A673 (cell line): ENCODE data around the gene VPS41. TPM values are rescaled to one million over a fixed set of nuclear protein-coding genes. Genes with fewer than 3 reads are reported as not detected.

Source experiments
- BruUV-seq: library from RNA; stranded (reverse); fragments of 400-500 nt; replicated peaks from 2 replicates; lab custom pipeline; 2021; lab: Mats Ljungman, UMichigan
- CTCF ChIA-PET: fragments of 300-600 bp; sonication (Branson Sonifier 250); formaldehyde crosslinking; loops from one replicate; lab custom pipeline; 2022; ENCODE audit warnings: antibody characterized with exemption; lab: Charles Lee
- POLR2A ChIA-PET: fragments of 300-600 bp; sonication (Branson Sonifier 250); formaldehyde crosslinking; loops from one replicate; lab custom pipeline; 2022; ENCODE audit warnings: antibody characterized with exemption; ENCODE audit not compliant: low non-redundant PET; lab: Charles Lee
- DNase-seq: peaks from one replicate; pipeline ENCODE4 v3.0.0-alpha.2; 2015; ENCODE audit warnings: low spot score
- H3K27ac ChIP-seq: fragments of 200-600 bp; sonication (generic); 2 replicates; pipeline ENCODE4 v1.5.1; 2016; ENCODE audit warnings: mixed run types, low read depth, mild to moderate bottlenecking, mixed read lengths, antibody characterized with exemption, low read length; ENCODE audit not compliant: poor library complexity, severe bottlenecking
- H3K27me3 ChIP-seq: fragments of 200-600 bp; sonication (generic); replicated peaks from 2 replicates; pipeline ENCODE4 v1.6.1; 2017; ENCODE audit warnings: mixed run types, low read depth, mild to moderate bottlenecking, mixed read lengths, antibody characterized with exemption, low read length; ENCODE audit not compliant: insufficient read depth, poor library complexity
- H3K36me3 ChIP-seq: fragments of 200-600 bp; sonication (generic); 2 replicates; pipeline ENCODE4 v1.6.1; 2016; ENCODE audit warnings: mixed run types, mild to moderate bottlenecking, mixed read lengths, antibody characterized with exemption, low read length; ENCODE audit not compliant: insufficient read depth, poor library complexity, severe bottlenecking
- H3K4me1 ChIP-seq: fragments of 200-600 bp; sonication (generic); 2 replicates; pipeline ENCODE4 v1.6.1; 2017; ENCODE audit warnings: mixed run types, mild to moderate bottlenecking, mixed read lengths, antibody characterized with exemption, low read length; ENCODE audit not compliant: insufficient read depth, poor library complexity, severe bottlenecking
- H3K4me3 ChIP-seq: fragments of 200-600 bp; sonication (generic); 2 replicates; pipeline ENCODE4 v1.5.1; 2016; ENCODE audit warnings: low read depth, mixed run types, mild to moderate bottlenecking, mixed read lengths, low read length; ENCODE audit not compliant: poor library complexity, severe bottlenecking
- H3K9me3 ChIP-seq: fragments of 200-600 bp; sonication (generic); 2 replicates; pipeline ENCODE4 v1.6.1; 2016; ENCODE audit warnings: mixed run types, low read depth, mild to moderate bottlenecking, mixed read lengths, antibody characterized with exemption, low read length; ENCODE audit not compliant: poor library complexity, severe bottlenecking
- EZH2 ChIP-seq: fragments of 200-600 bp; sonication (generic); IDR thresholded peaks from 2 replicates; pipeline ENCODE4 v1.6.1; 2017; ENCODE audit warnings: borderline replicate concordance, low read depth, mild to moderate bottlenecking, mixed read lengths, antibody characterized with exemption, low read length; ENCODE audit not compliant: poor library complexity, severe bottlenecking
- intact Hi-C: fragments of 100-400 bp; cut with micrococcal nuclease; formaldehyde crosslinking; loops from one replicate; pipeline ENCODE4 v1.10.0; 2022; ENCODE audit not compliant: unreplicated experiment
- total RNA-seq: library from RNA; stranded (reverse); gene quantifications from 2 replicates; pipeline ENCODE4 v1.2.3, GENCODE V29; 2021
- TF ChIP-seq, protein P1 (sequence below): fragments of 300-800, 200-600 bp; sonication (generic); conservative IDR thresholded peaks from 2 replicates; pipeline ENCODE4 v1.5.1; 2017; ENCODE audit warnings: low read depth, mild to moderate bottlenecking, antibody characterized with exemption, low read length, moderate library complexity, mixed read lengths

The VPS41 gene
- total RNA-seq, 1 experiment from 2014 or later: 45.8 TPM

DNA sequence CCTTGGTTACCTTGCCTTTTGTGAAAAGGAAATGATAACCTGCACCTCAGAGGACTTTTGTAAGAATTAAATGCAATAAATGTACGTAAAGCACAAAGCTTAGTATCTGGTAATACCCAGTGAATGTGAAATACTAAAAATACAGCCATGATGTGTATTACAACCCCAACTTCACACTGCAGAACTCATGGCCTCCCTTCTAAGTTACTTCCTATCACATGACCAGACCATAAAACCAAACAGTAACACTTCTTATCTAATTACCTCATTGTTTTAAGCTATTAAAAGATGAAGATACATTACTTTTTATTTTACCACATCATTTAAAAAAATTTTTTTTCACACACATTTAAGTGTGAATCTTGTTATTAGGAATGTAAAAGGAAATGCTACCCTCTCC, 29.0 kb downstream of the VPS41 start:
- intact Hi-C loops: loop anchor here (10.0 kb wide), 1 partner anchor 55 kb away; no protein-coding TSS in a partner anchor
- H3K9me3 ChIP-seq: no peaks in the 10 kb centered on the region
- BruUV-seq: no TSS peak
- DNase-seq: no peak
- no peaks in the 10 kb centered on the region for H3K4me1 ChIP-seq
- ChIA-PET CTCF (no interaction called here), POLR2A (no interaction called here)
- H3K27me3 ChIP-seq: no peaks in the 10 kb centered on the region
- TF ChIP-seq EZH2: no peak
- TF ChIP-seq, protein P1, sequence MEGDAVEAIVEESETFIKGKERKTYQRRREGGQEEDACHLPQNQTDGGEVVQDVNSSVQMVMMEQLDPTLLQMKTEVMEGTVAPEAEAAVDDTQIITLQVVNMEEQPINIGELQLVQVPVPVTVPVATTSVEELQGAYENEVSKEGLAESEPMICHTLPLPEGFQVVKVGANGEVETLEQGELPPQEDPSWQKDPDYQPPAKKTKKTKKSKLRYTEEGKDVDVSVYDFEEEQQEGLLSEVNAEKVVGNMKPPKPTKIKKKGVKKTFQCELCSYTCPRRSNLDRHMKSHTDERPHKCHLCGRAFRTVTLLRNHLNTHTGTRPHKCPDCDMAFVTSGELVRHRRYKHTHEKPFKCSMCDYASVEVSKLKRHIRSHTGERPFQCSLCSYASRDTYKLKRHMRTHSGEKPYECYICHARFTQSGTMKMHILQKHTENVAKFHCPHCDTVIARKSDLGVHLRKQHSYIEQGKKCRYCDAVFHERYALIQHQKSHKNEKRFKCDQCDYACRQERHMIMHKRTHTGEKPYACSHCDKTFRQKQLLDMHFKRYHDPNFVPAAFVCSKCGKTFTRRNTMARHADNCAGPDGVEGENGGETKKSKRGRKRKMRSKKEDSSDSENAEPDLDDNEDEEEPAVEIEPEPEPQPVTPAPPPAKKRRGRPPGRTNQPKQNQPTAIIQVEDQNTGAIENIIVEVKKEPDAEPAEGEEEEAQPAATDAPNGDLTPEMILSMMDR: no peak
- no peaks in the 10 kb centered on the region for H3K36me3 ChIP-seq
- no peak overlapping the region for H3K4me3 ChIP-seq
- H3K27ac ChIP-seq: no peak overlapping the region

DNA sequence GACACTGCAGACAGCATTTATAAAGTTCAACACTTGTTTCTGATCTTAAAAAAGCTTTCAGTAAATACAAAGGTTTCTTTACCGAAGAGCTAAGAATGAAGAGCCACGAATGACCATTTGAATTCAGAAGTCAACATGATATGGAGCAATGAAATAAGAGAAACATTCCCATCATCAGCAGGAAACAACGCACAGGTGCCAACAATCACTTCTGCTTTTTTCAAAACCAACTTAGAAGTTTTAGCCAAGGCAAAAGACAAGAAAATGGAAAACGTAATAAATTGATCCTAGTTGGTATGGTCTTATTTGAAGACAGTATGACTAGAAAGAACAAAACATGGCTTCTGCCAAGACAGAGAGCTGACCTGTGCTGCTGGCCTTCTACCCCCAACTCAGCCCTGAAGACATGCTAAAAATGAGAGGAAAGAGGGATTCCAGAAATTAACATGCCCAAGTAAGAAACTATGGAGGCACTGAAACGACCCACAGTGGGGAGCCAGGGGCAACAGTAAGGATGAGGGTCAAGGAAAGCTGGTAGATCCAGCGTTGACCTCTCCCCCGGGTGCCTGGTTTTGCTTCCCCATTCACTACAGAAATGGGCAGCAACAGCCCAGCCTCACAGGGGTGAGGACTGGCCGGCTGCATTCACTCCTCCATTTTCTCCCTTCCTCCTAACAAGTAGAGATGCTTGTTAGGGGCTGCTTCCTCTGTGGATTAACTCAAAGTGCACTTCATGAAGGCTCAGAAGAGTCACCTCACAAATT, 30.1 kb downstream of the VPS41 start:
- no peak overlapping the region for H3K27ac ChIP-seq
- TF ChIP-seq, protein P1: no peak
- no peak for TF ChIP-seq EZH2
- ChIA-PET POLR2A (interaction anchor here (0.6 kb wide), 1 partner anchor 114 kb away, joined by 6 read pairs; no protein-coding TSS in a partner anchor), CTCF (no interaction called here)
- no peak for DNase-seq
- H3K4me3 ChIP-seq: no peak overlapping the region
- no peaks in the 10 kb centered on the region for H3K36me3 ChIP-seq
- intact Hi-C loops: no loop called here
- no peaks in the 10 kb centered on the region for H3K27me3 ChIP-seq
- no TSS peak for BruUV-seq
- H3K9me3 ChIP-seq: no peaks in the 10 kb centered on the region
- H3K4me1 ChIP-seq: no peaks in the 10 kb centered on the region

DNA sequence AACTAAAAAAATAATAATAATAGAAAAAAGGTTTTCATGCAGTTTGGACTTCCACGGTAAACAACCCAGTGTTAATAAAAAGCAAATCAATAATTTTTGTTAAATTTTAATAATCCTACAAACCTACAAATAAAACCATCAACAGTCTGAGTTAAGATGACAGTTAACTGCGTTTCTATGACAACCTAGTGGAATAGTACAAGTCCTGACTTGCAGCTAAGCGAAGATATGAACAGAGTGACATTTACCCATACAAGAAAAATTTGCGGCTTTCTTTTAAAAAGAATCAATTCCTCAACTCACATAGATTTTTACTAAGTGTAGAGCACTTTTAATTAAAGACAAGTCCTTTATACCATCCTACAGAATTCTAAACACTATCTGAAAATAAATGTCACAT, 35.6 kb downstream of the VPS41 start:
- Histone ChIP-seq H3K4me3 (no peak overlapping the region), H3K4me1 (no peaks in the 10 kb centered on the region), H3K27ac (no peak overlapping the region), H3K36me3 (no peaks in the 10 kb centered on the region), H3K9me3 (no peaks in the 10 kb centered on the region), H3K27me3 (no peaks in the 10 kb centered on the region)
- no TSS peak for BruUV-seq
- TF ChIP-seq EZH2: no peak
- TF ChIP-seq, protein P1: no peak
- DNase-seq: no peak
- intact Hi-C loops: no loop called here
- CTCF ChIA-PET: no interaction called here
- POLR2A ChIA-PET: no interaction called here
